NOMO-1 treated with dmso at 0.1 percent for 144 hours (cell line): ENCODE results near the gene PIGA.

Experiments used
- DNase-seq: peaks from one replicate; lab custom pipeline; 2025; ENCODE audit not compliant: unreplicated experiment; lab: John Stamatoyannopoulos, UW

The PIGA gene

GRCh38 chrX:15335135-15336022 is at the start of gene PIGA:
Gene PIGA, minus strand, starts transcription at chrX:15335523. Its CDS starts 3,593 bp downstream, at chrX:15331930.
- peak; percentile 90 for DNase-seq

- no peak for DNase-seq
Measured at GRCh38 chrX:15384304-15384703, 49.0 kb upstream of the PIGA start, which contains the start of gene VEGFD. Gene VEGFD, minus strand, starts transcription at chrX:15384413. Its CDS starts 467 bp downstream, at chrX:15383946.

- no peak for DNase-seq
Measured at GRCh38 chrX:15382813-15383212, 47.5 kb upstream of the PIGA start.

GRCh38 chrX:15376956-15377355 is 41.6 kb upstream of the PIGA start:
- DNase-seq, result no peak

GRCh38 chrX:15373976-15374375 is 38.7 kb upstream of the PIGA start:
- no peak for DNase-seq

- peak; percentile 66 for DNase-seq
Measured at GRCh38 chrX:15366506-15367352, 31.4 kb upstream of the PIGA start.

- DNase-seq, result no peak
Measured at GRCh38 chrX:15359701-15360100, 24.4 kb upstream of the PIGA start.

- DNase-seq, result no peak
Measured at GRCh38 chrX:15358533-15358932, 23.2 kb upstream of the PIGA start.

GRCh38 chrX:15356444-15356843 is 21.1 kb upstream of the PIGA start:
- no peak for DNase-seq

- DNase-seq, result no peak
Measured at GRCh38 chrX:15350329-15350996, 15.1 kb upstream of the PIGA start.

- peak; percentile 9 for DNase-seq
Measured at GRCh38 chrX:15349046-15349445, 13.7 kb upstream of the PIGA start.

GRCh38 chrX:15345976-15346375 is 10.7 kb upstream of the PIGA start:
- DNase-seq, result no peak

- no peak for DNase-seq
Measured at GRCh38 chrX:15344106-15344505, 8.8 kb upstream of the PIGA start.

GRCh38 chrX:15343075-15343476 is 7.8 kb upstream of the PIGA start:
- no peak for DNase-seq

GRCh38 chrX:15340867-15341266 is 5.5 kb upstream of the PIGA start:
- DNase-seq, result no peak

GRCh38 chrX:15336023-15336413 is 695 bp upstream of the PIGA start:
- no peak for DNase-seq

GRCh38 chrX:15334561-15334960 is 762 bp downstream of the PIGA start:
- DNase-seq, result no peak

- DNase-seq, result no peak
Measured at GRCh38 chrX:15328821-15329220, 6.5 kb downstream of the PIGA start.

GRCh38 chrX:15328131-15328530 is 7.2 kb downstream of the PIGA start:
- DNase-seq, result no peak

- DNase-seq, result no peak
Measured at GRCh38 chrX:15322472-15322871, 12.9 kb downstream of the PIGA start.

- no peak for DNase-seq
Measured at GRCh38 chrX:15322072-15322471, 13.3 kb downstream of the PIGA start.
